DND-41 (cell line): ENCODE results near the gene PASK.

ENCODE experiments used
- ATAC-seq: fragments of 200-7000 bp; cut with Tn5 transposase; 3 replicates; pipeline ENCODE4 v1.9.1; 2021; ENCODE audit warnings: low read depth; ENCODE audit not compliant: insufficient read depth
- DNase-seq: peaks from one replicate; pipeline ENCODE4 v3.0.0-alpha.2; 2020
- H2AFZ ChIP-seq: 2 replicates; pipeline ENCODE4 v1.6.0; 2012; ENCODE audit warnings: low read depth, low read length
- H3K27ac ChIP-seq: 2 replicates; pipeline ENCODE4 v1.5.1; 2012; ENCODE audit warnings: low read length, inconsistent platforms
- H3K27me3 ChIP-seq: fragments of 200-600 bp; sonication (generic); 2 replicates; pipeline ENCODE4 v1.6.0; 2012; ENCODE audit warnings: low read length, mild to moderate bottlenecking, inconsistent platforms; ENCODE audit not compliant: insufficient read depth, poor library complexity
- H3K36me3 ChIP-seq: 2 replicates; pipeline ENCODE4 v1.5.1; 2012; ENCODE audit warnings: low read length, inconsistent platforms; ENCODE audit not compliant: insufficient read depth
- H3K4me1 ChIP-seq: 2 replicates; pipeline ENCODE4 v1.5.1; 2012; ENCODE audit warnings: mild to moderate bottlenecking, low read length; ENCODE audit not compliant: insufficient read depth
- H3K4me2 ChIP-seq: 2 replicates; pipeline ENCODE4 v1.6.0; 2012; ENCODE audit warnings: mild to moderate bottlenecking, moderate library complexity, low read length, inconsistent platforms; ENCODE audit not compliant: insufficient read depth
- H3K4me3 ChIP-seq, 2 experiments: fragments of 200-600 bp in 1 of 2; shearing (Covaris generic) in 1 of 2; 2 replicates each; pipeline ENCODE4 v1.5.1; 2012 to 2016; ENCODE audit warnings: inconsistent platforms in 2 of 2, low read length in 2 of 2, mild to moderate bottlenecking in 2 of 2, low read depth in 1 of 2, moderate library complexity in 1 of 2
- H3K79me2 ChIP-seq: 2 replicates; pipeline ENCODE4 v1.6.0; 2012; ENCODE audit warnings: low read length, inconsistent platforms; ENCODE audit not compliant: insufficient read depth
- H3K9ac ChIP-seq: 2 replicates; pipeline ENCODE4 v1.6.0; 2012; ENCODE audit warnings: low read depth, mild to moderate bottlenecking, inconsistent platforms, low read length, moderate library complexity
- H3K9me3 ChIP-seq: 2 replicates; pipeline ENCODE4 v1.5.1; 2012; ENCODE audit warnings: low read length, moderate library complexity, mild to moderate bottlenecking, inconsistent platforms; ENCODE audit not compliant: insufficient read depth, severe bottlenecking
- H4K20me1 ChIP-seq: 2 replicates; pipeline ENCODE4 v1.6.0; 2012; ENCODE audit warnings: low read length; ENCODE audit not compliant: insufficient read depth
- EZH2 ChIP-seq: IDR thresholded peaks from 3 replicates; pipeline ENCODE4 v1.6.1; 2012; ENCODE audit warnings: borderline replicate concordance, low read depth, mild to moderate bottlenecking, moderate library complexity, low read length, inconsistent platforms; ENCODE audit not compliant: severe bottlenecking
- TF ChIP-seq, protein P1 (sequence below): IDR thresholded peaks from 2 replicates; pipeline ENCODE4 v1.5.1; 2012; ENCODE audit warnings: borderline replicate concordance, low read length, moderate library complexity, mild to moderate bottlenecking; ENCODE audit not compliant: poor library complexity, severe bottlenecking; ENCODE audit errors: extremely low read depth

Gene PASK

DNA sequence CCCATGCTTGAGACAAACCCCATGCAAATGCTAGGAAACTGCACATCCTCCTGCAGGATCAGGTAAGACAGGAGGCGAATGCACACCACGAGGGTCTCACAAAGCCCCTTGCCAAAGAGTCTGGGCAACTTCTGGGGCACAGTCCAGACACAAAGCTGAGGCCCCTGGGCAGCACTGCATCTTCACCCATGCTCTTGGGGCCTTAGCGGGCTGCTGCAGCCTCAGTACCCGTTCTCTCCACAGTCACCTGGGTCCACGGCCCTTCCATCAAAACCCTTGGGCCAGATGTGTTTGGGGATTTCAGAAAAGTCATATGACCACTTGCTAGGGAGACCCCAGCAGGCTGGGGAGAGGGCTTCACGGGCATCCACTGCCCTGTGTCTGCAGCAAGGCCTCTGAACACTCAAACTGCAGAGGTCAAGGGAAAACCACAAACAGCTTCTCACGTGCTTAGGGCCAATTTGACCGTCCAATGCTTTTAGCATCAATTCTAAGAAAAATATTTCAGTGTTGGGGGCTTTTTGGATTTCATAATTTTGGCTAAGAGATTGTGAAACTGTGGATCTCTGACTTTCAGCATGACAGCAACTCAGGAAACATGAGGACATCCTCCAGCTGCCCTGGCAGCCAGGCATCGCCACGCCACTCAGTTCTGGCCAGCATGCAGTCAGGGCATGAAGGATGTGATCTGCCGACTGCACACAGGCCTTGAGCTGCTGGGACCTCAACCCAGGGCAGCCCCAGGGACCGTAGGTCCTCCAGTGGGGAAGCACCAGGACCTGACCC, 20.0 kb downstream of the PASK start:
- DNase-seq, result no peak

GRCh38 chr2:241128266-241128665, 21.0 kb downstream of the PASK start:
- H2AFZ ChIP-seq, result no peak overlapping the region

More for the DNA sequence above, 20.0 kb downstream of the PASK start:
- Histone ChIP-seq H3K27ac (no peak overlapping the region), H2AFZ (no peak overlapping the region), H3K4me1 (no peaks in the 10 kb centered on the region), H3K27me3 (no peaks in the 10 kb centered on the region), H3K4me3 (no peak overlapping the region), H3K9ac (no peak overlapping the region), H3K4me2 (no peak overlapping the region), H4K20me1 (0 out of 2 replicates have a peak, but pooled peaks cover 7% of the 10 kb centered on the region), H3K36me3 (peaks cover 55% of the 10 kb centered on the region), H3K79me2 (no peaks in the 10 kb centered on the region), H3K9me3 (no peaks in the 10 kb centered on the region)
- no peak for ATAC-seq
- no peak for TF ChIP-seq EZH2
- TF ChIP-seq, protein P1, sequence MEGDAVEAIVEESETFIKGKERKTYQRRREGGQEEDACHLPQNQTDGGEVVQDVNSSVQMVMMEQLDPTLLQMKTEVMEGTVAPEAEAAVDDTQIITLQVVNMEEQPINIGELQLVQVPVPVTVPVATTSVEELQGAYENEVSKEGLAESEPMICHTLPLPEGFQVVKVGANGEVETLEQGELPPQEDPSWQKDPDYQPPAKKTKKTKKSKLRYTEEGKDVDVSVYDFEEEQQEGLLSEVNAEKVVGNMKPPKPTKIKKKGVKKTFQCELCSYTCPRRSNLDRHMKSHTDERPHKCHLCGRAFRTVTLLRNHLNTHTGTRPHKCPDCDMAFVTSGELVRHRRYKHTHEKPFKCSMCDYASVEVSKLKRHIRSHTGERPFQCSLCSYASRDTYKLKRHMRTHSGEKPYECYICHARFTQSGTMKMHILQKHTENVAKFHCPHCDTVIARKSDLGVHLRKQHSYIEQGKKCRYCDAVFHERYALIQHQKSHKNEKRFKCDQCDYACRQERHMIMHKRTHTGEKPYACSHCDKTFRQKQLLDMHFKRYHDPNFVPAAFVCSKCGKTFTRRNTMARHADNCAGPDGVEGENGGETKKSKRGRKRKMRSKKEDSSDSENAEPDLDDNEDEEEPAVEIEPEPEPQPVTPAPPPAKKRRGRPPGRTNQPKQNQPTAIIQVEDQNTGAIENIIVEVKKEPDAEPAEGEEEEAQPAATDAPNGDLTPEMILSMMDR, result no peak

GRCh38 chr2:241126771-241127202, 22.5 kb downstream of the PASK start:
- no peak for ATAC-seq
- Histone ChIP-seq H3K27me3 (no peaks in the 10 kb centered on the region), H3K9ac (no peak overlapping the region), H3K4me1 (no peaks in the 10 kb centered on the region), H3K79me2 (no peaks in the 10 kb centered on the region), H3K27ac (no peak overlapping the region), H4K20me1 (0 out of 2 replicates have a peak, but pooled peaks cover 7% of the 10 kb centered on the region), H3K4me2 (no peak overlapping the region), H3K4me3 (no peak overlapping the region), H3K9me3 (no peaks in the 10 kb centered on the region), H3K36me3 (peaks cover 59% of the 10 kb centered on the region), H2AFZ (no peak overlapping the region)
- TF ChIP-seq EZH2, result no peak
- no peak for DNase-seq

More at GRCh38 chr2:241128266-241128665, 21.0 kb downstream of the PASK start:
- DNase-seq (no peak), ATAC-seq (no peak)
- Histone ChIP-seq H3K36me3 (peaks cover 59% of the 10 kb centered on the region), H3K9me3 (no peaks in the 10 kb centered on the region), H3K27me3 (no peaks in the 10 kb centered on the region), H3K4me3 (no peak overlapping the region), H3K4me1 (no peaks in the 10 kb centered on the region), H3K4me2 (no peak overlapping the region), H3K27ac (no peak overlapping the region), H3K9ac (no peak overlapping the region), H3K79me2 (no peaks in the 10 kb centered on the region), H4K20me1 (0 out of 2 replicates have a peak, but pooled peaks cover 7% of the 10 kb centered on the region)
- TF ChIP-seq EZH2, result no peak
- TF ChIP-seq, protein P1, result no peak

DNA sequence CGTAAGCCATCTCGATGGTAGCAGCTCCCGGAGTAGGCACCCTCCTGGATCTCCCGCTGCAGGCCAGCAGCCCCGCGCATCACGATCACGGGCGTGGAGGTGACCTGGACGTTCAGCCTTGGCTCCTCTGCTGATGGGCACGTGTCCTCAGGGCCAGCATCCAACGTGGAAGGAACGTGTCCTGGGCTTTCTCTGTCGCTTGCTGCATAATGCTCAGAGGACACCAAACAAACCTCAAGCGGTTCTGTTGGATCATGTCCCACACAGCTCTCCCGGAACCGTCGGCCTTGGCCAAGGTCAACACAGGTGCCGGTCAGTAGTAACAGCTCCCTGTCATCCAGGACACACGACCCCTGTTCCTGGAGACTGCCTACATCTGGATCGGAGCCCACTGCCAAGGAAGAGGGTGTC, 23.1 kb downstream of the PASK start:
- no peak for TF ChIP-seq EZH2
- TF ChIP-seq, protein P1, result no peak
- Histone ChIP-seq H2AFZ (no peak overlapping the region), H3K4me3 (no peak overlapping the region), H3K27ac (no peak overlapping the region), H4K20me1 (0 out of 2 replicates have a peak, but pooled peaks cover 7% of the 10 kb centered on the region), H3K4me1 (no peaks in the 10 kb centered on the region), H3K27me3 (no peaks in the 10 kb centered on the region), H3K4me2 (no peak overlapping the region), H3K9ac (no peak overlapping the region), H3K79me2 (no peaks in the 10 kb centered on the region), H3K36me3 (peaks cover 59% of the 10 kb centered on the region), H3K9me3 (no peaks in the 10 kb centered on the region)
- DNase-seq, result no peak
- no peak for ATAC-seq
